MM.1S (cell line): ENCODE data around the gene DIRAS1.

Source experiments
- DNase-seq: peaks from one replicate; pipeline ENCODE4 v3.0.0-alpha.2; 2015
- H2AFZ ChIP-seq: fragments of 300-600 bp; sonication (generic); 2 replicates; pipeline ENCODE4 v1.6.0; 2016; ENCODE audit warnings: antibody characterized with exemption, low read length
- H3F3A ChIP-seq: fragments of 300-600 bp; sonication (generic); 2 replicates; pipeline ENCODE4 v1.6.1; 2016; ENCODE audit warnings: mild to moderate bottlenecking, antibody characterized with exemption, low read length, moderate library complexity, mixed read lengths; ENCODE audit not compliant: insufficient read depth
- H3K27ac ChIP-seq: fragments of 300-600 bp; sonication (generic); 2 replicates; pipeline ENCODE4 v1.5.1; 2016; ENCODE audit warnings: mild to moderate bottlenecking, low read length
- H3K27me3 ChIP-seq: fragments of 300-600 bp; sonication (generic); replicated peaks from 2 replicates; pipeline ENCODE4 v1.6.0; 2016; ENCODE audit warnings: low read length; ENCODE audit not compliant: insufficient read depth
- H3K36me3 ChIP-seq: fragments of 300-600 bp; sonication (generic); replicated peaks from 2 replicates; pipeline ENCODE4 v1.6.1; 2016; ENCODE audit warnings: mild to moderate bottlenecking, low read length, mixed read lengths; ENCODE audit not compliant: insufficient read depth
- H3K4me1 ChIP-seq: fragments of 300-600 bp; sonication (generic); 2 replicates; pipeline ENCODE4 v1.6.1; 2016; ENCODE audit warnings: low read length, mixed read lengths
- H3K4me2 ChIP-seq: fragments of 300-600 bp; sonication (generic); 2 replicates; pipeline ENCODE4 v1.6.0; 2016; ENCODE audit warnings: low read depth, low read length
- H3K4me3 ChIP-seq: fragments of 300-600 bp; sonication (generic); 2 replicates; pipeline ENCODE4 v1.5.1; 2016; ENCODE audit warnings: low read length, mixed read lengths
- H3K79me2 ChIP-seq: fragments of 300-600 bp; sonication (generic); 2 replicates; pipeline ENCODE4 v1.6.1; 2016; ENCODE audit warnings: mixed run types, low read length, mixed read lengths
- H3K9ac ChIP-seq: fragments of 300-600 bp; sonication (generic); 2 replicates; pipeline ENCODE4 v1.6.1; 2016; ENCODE audit warnings: low read length, mixed read lengths
- H3K9me2 ChIP-seq: fragments of 300-600 bp; sonication (generic); replicated peaks from 2 replicates; pipeline ENCODE4 v1.6.1; 2016; ENCODE audit warnings: mild to moderate bottlenecking, low read length, mixed read lengths; ENCODE audit not compliant: insufficient read depth
- H3K9me3 ChIP-seq: fragments of 300-600 bp; sonication (generic); replicated peaks from 2 replicates; pipeline ENCODE4 v1.6.1; 2016; ENCODE audit warnings: mild to moderate bottlenecking, low read length, mixed read lengths; ENCODE audit not compliant: insufficient read depth
- H4K20me1 ChIP-seq: fragments of 300-600 bp; sonication (generic); 2 replicates; pipeline ENCODE4 v1.6.1; 2016; ENCODE audit warnings: mild to moderate bottlenecking, low read length, moderate library complexity, mixed read lengths; ENCODE audit not compliant: insufficient read depth
- CTCF ChIP-seq: fragments of 300-600 bp; sonication (generic); IDR thresholded peaks from 2 replicates; pipeline ENCODE4 v1.5.1; 2016; ENCODE audit warnings: antibody characterized with exemption, low read length, mixed read lengths
- EZH2 ChIP-seq: fragments of 300-600 bp; sonication (generic); optimal IDR thresholded peaks from 2 replicates; pipeline ENCODE3; 2017; ENCODE audit warnings: low read depth, mild to moderate bottlenecking, antibody characterized with exemption, low read length, mixed read lengths
- EZH2phosphoT487 ChIP-seq: fragments of 300-600 bp; sonication (generic); IDR thresholded peaks from 2 replicates; pipeline ENCODE4 v1.6.1; 2018; ENCODE audit warnings: antibody characterized with exemption, low read length

DIRAS1 gene

GRCh38 chr19:2711875-2712205 is 9.3 kb downstream of the DIRAS1 start:
- Histone ChIP-seq H3K9me2 (no peaks in the 10 kb centered on the region), H3K27ac (no peak overlapping the region), H3K4me3 (no peak overlapping the region), H3K9me3 (no peaks in the 10 kb centered on the region), H3F3A (no peaks in the 10 kb centered on the region), H3K4me1 (no peaks in the 10 kb centered on the region), H3K36me3 (no peaks in the 10 kb centered on the region), H4K20me1 (no peaks in the 10 kb centered on the region), H3K27me3 (peaks cover 34% of the 10 kb centered on the region), H2AFZ (no peak overlapping the region), H3K79me2 (no peaks in the 10 kb centered on the region), H3K9ac (no peak overlapping the region), H3K4me2 (no peak overlapping the region)
- no peak for DNase-seq
- TF ChIP-seq EZH2 (no peak), EZH2phosphoT487 (no peak), CTCF (no peak)

GRCh38 chr19:2711172-2711874 is 9.8 kb downstream of the DIRAS1 start:
- Histone ChIP-seq H3K4me2 (no peak overlapping the region), H3K79me2 (no peaks in the 10 kb centered on the region), H3K9ac (no peak overlapping the region), H3K4me1 (no peaks in the 10 kb centered on the region), H4K20me1 (no peaks in the 10 kb centered on the region), H3F3A (no peaks in the 10 kb centered on the region), H3K27me3 (peaks cover 29% of the 10 kb centered on the region), H3K36me3 (no peaks in the 10 kb centered on the region), H2AFZ (no peak overlapping the region), H3K4me3 (no peak overlapping the region), H3K9me2 (no peaks in the 10 kb centered on the region), H3K27ac (no peak overlapping the region), H3K9me3 (no peaks in the 10 kb centered on the region)
- DNase-seq, result no peak
- TF ChIP-seq EZH2 (no peak), EZH2phosphoT487 (no peak), CTCF (no peak)

GRCh38 chr19:2706251-2706650 is 14.9 kb downstream of the DIRAS1 start:
- Histone ChIP-seq H3K36me3 (no peaks in the 10 kb centered on the region), H3K4me2 (no peak overlapping the region), H3K79me2 (peaks cover 12% of the 10 kb centered on the region), H2AFZ (no peak overlapping the region), H4K20me1 (no peaks in the 10 kb centered on the region), H3K27ac (no peak overlapping the region), H3F3A (peaks cover 3% of the 10 kb centered on the region; the same call in 1 of the 2 replicates), H3K4me3 (no peak overlapping the region), H3K27me3 (peaks cover 16% of the 10 kb centered on the region), H3K9me2 (no peaks in the 10 kb centered on the region), H3K4me1 (peaks cover 9% of the 10 kb centered on the region), H3K9me3 (no peaks in the 10 kb centered on the region), H3K9ac (no peak overlapping the region)
- no peak for TF ChIP-seq EZH2
- no peak for TF ChIP-seq CTCF
- TF ChIP-seq EZH2phosphoT487, result no peak
- DNase-seq, result no peak
